HG03097 (cell line): ENCODE measurements around the gene DKK3.
A peak's percentile ranks its signal among the peaks of the same experiment; 100 is the strongest.

Source experiments
- ATAC-seq: cut with Tn5 transposase; IDR thresholded peaks from one replicate; pipeline ENCODE4 v1.9.1; 2021; ENCODE audit not compliant: unreplicated experiment, low FRiP score

Gene DKK3

DNA sequence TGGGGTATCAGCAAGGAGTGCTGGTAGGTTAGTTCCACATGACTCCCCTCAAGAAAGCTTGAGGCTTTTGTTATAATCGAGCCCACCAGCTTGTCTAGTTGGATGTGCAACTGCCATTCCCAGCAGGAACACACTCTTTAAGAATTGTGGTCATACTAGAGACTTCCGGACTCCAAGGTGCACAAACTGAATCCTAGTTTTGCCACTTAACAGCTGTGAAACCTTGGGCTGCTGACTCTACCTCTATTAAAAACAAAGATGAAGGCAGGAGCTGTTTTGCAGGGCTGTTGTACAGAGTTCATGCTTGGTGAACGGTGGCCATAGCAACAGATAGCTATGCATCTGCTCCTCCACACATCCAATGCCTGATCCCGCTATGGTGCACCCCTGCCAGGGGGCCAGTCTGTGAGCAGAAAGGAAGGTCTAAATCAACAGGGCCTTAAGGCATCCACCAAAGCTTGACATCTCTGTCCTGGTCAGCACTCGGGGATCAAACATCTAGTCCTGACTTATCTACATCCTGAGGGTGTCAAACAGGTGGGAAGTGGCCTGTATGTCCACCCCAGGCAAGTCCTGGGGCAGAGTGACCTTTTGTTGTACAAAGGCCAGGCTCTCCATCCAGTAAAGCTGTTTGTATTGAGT lies 36.4 kb downstream of the DKK3 start:
- no peak for ATAC-seq

DNA sequence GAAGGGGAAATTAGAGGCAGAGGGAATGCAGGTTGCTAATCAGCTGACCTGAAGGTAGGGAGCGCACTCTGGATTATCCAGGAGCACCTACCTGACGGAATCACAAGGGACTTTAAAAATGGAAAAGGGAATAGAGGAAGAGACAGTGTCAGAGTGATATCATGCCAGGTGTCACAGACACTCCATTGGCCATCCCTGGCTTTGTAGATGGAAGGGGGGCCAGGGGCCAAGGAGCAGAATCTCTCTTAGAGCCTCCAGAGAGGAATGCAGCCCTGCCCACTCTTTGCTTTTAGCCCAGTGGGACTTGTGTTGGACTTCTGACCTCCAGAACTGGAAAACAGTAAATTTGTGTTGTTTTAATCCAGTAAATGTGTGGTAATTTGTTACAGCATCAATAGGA lies 37.9 kb downstream of the DKK3 start:
- ATAC-seq = no peak

DNA sequence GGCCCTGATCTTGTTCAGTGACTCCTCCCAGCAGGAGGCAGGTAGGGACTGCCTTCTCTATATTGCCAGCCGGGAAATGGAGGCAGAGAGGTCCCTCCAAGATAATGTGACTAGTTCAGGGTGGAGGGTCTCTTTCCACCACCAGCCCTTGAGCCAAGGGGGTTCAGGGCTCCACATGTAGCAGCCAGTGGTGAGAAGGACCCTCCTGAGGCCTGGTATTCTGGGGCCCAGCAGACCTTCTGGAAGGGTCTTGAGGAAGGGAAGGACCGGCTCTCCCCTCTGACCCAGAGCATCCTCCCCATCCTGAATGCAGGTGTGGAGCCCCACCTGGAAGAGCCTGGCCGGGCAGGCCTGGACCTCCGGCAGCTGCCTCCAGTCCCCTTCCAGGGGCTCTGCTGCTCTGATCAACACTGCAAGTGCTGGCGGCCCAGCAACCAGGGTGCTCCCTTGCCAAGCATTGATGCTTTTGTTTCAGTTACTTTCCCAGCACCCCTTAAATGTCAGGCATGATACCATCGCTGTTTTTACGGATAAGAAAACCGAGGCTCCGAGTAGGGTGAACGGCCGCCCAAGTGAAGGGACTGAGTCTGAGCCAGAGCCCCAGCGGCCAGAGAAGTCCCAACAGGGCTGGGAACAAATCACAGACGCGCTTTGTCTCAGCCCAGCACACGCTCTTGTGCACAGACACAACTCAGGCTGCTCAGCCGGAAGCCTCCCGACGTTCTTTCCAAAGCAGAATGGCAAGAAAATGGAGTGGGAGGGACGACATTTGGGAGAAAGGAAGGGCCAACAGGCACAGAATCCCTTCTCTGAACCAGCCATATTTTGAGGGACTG lies 38.8 kb downstream of the DKK3 start:
- no peak for ATAC-seq

GRCh38 chr11:11968511-11969280 lies 39.7 kb downstream of the DKK3 start:
- no peak for ATAC-seq

GRCh38 chr11:11967669-11968510 lies 40.5 kb downstream of the DKK3 start:
- ATAC-seq = no peak

GRCh38 chr11:11966826-11967668 lies 41.4 kb downstream of the DKK3 start:
- peak; percentile 77 for ATAC-seq

DNA sequence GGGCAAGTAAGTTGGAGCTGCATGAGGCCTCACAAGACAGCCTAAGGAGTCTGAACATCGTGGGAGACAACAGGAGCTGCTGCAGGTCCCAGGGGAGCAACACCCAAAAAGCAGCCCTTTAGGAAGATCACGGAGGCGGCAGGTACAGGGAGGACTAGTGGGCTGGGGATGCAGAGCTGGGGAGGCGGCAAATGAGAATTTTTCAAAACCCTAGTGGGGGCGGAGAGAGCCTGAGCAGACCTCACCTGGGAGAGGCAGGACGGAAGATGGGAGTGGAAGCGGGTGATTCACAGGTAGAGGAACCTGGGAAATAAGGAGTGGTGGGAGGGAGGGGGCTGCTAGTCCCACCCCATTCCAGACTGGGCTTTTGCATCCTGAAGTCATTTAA lies 42.1 kb downstream of the DKK3 start:
- no peak for ATAC-seq

GRCh38 chr11:11965656-11966353 lies 42.6 kb downstream of the DKK3 start:
- ATAC-seq = no peak

GRCh38 chr11:11965192-11965591 lies 43.2 kb downstream of the DKK3 start:
- ATAC-seq = no peak

- ATAC-seq = no peak
These were observed 43.7 kb downstream of the DKK3 start for GRCh38 chr11:11964774-11965150.

DNA sequence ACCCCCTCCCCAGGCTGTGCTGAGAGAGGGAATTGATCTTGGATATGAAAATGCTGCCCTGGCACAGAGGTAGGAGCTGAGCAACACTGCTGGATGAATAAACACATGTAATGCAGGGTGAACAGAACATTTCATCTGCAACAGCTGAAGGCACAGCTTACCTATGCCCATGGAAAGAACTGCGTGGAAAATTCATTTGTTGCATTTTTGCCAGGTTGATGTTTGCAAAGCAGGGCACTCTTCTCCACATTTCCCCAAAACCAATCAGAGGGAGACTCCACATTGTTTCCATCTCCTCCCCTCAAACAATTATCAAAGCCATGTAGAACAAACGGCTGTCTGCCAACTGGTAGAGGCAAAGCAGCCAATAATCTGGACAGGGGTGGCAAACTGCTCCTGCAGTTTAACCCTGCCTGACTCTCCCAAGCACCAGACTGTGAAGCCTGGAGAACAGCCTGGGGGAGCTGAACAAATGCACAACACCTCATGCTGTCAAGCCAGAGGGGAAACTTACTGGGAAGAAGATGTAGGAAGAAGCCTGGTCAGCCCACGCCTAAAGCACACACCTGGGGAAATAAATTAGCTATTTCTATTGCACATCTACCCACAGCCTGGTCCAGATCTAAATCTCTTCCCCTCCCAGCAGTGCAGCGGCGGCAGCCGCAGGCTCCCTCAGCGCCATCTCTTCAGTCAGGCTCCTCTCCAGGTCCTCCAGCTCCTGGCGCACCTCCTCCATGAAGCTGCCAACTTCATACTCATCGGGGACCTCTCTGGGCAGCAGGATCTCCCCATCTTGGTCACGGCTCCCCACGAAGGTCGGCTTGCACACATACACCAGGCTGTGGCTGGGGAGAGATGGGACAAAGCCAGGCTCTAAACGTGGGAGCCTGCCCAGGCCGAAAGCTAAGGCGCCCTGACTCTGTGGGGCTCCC lies 44.3 kb downstream of the DKK3 start:
- ATAC-seq = no peak

- no peak for ATAC-seq
These were observed 45.4 kb downstream of the DKK3 start for GRCh38 chr11:11963067-11963466.

- ATAC-seq = no peak
These were observed 46.9 kb downstream of the DKK3 start for GRCh38 chr11:11961399-11962028.

GRCh38 chr11:11960687-11961086 lies 47.7 kb downstream of the DKK3 start:
- ATAC-seq = no peak

DNA sequence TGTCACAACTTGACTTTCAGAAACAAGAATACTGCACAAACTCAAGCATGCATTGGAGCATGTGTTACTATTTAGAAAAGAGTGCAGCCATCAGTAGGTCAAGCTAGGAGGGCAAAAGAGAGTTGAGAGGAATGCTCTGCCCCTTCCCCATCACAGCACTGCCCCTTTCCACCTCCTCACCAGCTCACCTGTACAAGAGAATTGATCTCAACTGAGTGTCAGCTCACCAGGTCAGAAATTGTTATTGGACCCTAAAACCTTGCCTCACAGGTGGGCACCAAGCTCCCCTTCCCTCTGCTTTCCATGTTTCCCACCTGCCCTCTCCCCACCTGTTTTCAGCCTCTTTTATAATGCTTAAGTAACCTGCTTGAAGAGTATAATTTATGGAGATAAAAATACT lies 48.8 kb downstream of the DKK3 start:
- ATAC-seq = no peak

DNA sequence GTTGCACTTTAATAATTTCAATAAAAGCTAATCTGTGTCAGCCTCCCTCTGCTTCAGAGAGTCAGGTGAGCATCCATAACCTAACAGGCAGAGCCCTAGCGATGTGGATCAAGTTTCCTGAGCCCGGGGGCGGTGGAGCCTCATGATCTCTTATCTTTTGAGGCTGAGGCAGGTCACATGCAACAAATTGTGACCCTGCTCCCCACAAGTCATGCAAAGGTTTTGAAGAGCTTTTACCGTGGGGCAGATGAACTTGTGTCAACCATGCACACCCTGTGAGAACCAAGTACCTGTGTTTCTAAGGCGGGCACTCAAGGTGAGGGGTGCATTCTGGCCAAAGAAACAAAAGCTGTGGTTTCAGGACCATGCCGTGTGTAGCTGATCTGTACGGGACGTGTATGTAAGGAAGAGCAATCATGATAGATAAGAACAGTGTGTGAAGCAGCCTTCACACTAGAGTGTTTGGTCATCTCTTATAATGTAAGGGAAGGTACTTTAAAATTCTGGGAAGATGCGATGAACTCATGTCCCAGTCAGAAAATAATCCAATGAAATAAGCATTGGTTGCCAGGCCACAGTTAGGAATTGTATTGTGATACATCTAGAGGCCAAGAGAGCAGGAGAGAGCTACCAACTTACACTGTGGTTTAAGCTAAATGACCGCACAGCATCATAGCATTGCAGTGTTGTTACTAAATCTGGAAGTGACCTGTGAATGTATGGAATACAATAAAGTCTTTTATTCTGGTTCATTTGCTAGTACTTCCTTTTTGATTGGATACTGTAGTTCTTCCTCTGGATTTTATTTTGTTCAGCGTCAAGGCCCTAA lies 49.8 kb downstream of the DKK3 start:
- no peak for ATAC-seq

GRCh38 chr11:11956006-11956405 lies 52.4 kb downstream of the DKK3 start:
- no peak for ATAC-seq
